Hematopoietic multipotent progenitor cell treated with erythropoietin and hydrocortisone succinate and interleukin-3 and kit ligand, for 17 days (in vitro differentiated cells): ENCODE measurements around the gene INCA1.

Experiments
- DNase-seq: peaks from one replicate; pipeline ENCODE4 v3.0.0-alpha.2; 2015; ENCODE audit warnings: low spot score

The INCA1 gene

GRCh38 chr17:4948166-4948930 lies 49.0 kb downstream of the INCA1 start, which contains the start of gene PFN1:
Gene PFN1, minus strand, starts transcription at chr17:4948530. Its CDS starts 136 bp downstream, at chr17:4948394.
- peak; percentile 78 for DNase-seq

DNA sequence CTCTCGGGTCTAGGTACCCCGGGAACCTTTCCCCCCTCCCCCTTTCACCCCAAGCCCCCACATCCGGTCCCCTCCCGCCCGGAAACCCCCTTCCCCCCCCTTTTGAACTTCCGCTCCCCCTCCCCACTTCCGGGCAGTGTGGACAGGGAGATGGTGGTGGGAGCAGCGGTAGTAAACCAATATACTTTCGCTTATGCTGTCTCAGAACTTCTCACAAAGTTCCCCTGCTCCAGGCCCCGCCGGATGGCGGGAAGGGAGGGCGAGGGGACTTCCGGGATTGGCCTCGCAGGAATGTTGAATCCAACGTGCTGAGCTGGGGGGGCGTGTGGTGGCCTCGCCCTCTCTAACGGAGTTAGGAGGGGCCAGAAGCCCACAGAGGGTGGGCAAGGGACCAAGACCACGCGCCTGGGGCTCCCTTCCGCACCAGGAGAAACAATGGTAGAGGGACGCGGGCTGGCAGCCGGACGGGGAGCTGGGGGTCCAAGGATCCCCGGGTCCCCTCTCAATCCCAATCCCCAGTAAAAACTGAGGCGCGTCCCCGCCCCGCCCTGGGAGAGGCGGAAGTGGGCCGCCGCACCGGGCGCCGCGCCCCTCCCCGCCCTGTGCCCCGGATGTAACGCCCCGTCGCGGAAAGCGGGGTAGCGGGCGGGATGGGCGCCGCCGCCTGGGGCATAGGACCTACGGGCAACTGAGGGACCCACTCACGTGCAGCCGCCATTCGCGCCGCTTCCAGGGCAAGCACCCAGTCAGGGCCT lies 49.7 kb downstream of the INCA1 start:
- DNase-seq: peak; percentile 63

- DNase-seq: no peak
Observed at GRCh38 chr17:4947010-4947410, 50.3 kb downstream of the INCA1 start.

GRCh38 chr17:4946312-4946976 lies 50.9 kb downstream of the INCA1 start:
- no peak for DNase-seq

DNA sequence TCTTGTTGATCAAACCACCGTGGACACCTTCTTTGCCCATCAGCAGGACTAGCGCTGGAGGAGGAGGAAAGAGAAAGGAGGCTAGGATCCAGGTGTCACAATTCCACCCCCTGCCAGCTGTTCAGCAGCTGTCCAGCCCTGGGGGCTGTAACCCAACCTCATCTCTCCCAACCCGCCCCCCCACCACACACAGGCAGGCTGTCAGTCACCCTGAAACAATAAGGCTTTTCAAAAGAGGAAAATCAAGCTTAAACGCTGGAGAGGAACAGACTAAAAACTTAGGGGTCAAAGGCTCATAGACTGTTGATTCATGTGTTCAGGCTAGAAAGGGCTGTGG lies 51.4 kb downstream of the INCA1 start:
- DNase-seq: no peak

GRCh38 chr17:4945176-4945943 lies 52.0 kb downstream of the INCA1 start:
- DNase-seq: peak; percentile 92

DNA sequence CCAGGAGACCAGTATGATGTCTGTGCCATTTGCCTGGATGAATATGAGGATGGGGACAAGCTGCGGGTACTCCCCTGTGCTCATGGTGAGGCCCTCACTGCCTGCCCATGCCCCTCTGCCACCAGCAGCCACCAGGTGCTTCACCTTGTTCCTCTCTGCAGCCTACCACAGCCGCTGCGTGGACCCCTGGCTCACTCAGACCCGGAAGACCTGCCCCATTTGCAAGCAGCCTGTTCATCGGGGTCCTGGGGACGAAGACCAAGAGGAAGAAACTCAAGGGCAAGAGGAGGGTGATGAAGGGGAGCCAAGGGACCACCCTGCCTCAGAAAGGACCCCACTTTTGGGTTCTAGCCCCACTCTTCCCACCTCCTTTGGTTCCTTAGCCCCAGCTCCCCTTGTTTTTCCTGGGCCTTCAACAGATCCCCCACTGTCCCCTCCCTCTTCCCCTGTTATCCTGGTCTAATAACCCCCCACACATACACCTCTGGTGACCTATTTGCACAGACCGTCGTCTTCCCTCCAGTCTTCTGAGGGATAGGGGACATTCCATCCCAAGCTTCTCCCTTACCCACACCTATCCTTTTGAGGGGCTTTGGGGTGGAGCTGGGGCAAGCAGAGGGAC lies 52.7 kb downstream of the INCA1 start:
- DNase-seq: no peak

DNA sequence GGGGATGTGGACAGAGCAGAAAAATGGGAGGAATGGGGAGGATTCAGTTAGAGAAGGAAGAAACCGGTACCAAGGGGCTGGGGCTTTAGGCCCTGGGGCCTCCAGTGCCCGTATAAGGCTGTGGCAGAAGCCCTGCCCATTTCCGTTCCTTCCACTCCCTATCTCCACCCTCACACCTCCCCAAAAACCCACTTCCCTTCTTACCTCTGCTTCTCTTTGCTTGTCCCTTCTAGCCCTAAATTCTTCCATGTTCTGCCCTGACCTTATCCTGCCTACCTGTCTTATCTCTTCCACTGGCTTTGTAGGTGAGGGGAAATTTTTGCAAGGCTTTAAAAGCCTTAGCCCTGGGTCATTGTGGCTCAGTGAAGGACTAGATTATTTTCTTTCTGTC lies 53.2 kb downstream of the INCA1 start:
- peak; percentile 34 for DNase-seq

DNA sequence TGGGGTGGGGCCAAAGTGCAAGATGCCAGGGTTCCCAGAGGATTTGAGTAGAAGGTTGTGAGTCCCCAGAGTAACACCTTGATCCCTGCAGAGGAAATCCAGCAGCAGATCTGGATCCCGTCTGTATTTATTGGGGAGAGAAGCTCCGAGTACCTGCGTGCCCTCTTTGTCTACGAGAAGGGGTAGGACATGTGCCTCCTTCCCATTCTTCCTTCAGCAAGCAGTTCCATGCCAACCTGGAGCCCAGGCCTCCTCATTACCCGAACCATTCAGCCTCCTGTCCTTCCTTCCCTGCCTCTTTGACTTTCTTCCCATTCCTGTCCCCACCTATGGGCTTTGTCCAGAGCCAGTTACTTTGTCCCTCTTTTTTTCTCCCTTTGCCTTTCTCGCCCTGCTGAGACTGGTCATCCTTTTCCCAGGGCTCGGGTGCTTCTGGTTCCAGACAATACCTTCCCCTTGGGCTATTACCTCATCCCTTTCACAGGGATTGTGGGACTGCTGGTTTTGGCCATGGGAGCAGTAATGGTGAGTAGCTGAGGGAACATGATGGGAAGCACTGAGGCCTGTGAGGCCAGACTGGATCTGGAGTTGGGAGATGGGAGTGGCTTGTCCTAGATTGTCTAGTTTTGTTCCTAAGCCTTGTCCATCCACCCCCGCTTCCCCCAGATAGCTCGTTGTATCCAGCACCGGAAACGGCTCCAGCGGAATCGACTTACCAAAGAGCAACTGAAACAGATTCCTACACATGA lies 54.4 kb downstream of the INCA1 start:
- DNase-seq: no peak

GRCh38 chr17:4941319-4941610 lies 56.1 kb downstream of the INCA1 start:
- DNase-seq: peak; percentile 34

GRCh38 chr17:4940555-4941318 lies 56.6 kb downstream of the INCA1 start:
- no peak for DNase-seq

GRCh38 chr17:4939796-4940554 lies 57.3 kb downstream of the INCA1 start, which contains the start of the genes RNF167 and SLC25A11:
Gene RNF167, plus strand, starts transcription at chr17:4940268. Its CDS starts 642 bp downstream, at chr17:4940910.
Gene SLC25A11, minus strand, starts transcription at chr17:4940046. Its CDS starts 136 bp downstream, at chr17:4939910.
- peak; percentile 99 for DNase-seq

- no peak for DNase-seq
Observed at GRCh38 chr17:4939546-4939795, 57.9 kb downstream of the INCA1 start.

DNA sequence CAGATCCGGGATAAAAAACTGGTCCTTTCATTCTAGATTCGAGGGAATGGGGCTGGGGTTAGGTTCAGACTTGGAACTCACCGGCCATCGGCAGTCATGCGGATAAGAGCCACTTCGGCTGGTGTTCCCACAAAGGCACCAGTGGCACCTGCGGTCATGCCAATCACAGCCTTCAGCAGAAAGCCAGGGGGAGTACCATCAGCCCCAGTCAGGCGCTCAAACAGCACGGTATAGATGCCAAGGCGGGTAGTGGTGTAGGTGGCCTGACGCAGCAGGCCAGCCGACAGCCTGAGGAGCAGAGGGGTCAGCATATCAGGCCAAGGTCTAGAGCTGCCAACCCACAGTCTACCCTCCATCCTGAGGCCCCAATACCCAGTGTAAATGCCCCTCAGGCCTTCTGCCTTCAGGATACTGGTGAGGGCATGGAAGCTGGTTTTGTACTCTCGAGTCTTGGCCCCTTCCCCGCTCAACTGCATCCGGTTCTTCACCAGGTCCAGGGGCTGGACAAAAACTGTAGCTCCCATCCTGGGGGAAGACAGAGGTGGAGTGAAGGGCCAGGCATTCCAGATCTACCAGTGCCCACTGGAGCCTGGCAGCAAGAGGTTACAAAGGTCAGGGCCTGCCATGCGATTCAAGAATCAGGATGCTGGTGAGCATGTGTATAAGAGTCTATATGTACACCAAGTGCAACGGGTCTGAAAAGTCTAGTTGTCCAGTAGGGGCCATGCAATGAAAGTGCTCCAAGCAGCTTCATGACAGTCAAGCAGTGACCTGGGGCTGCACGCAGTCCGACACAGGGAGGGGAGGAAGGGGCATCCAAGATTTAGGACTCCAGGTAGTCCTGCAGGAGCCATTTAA lies 58.4 kb downstream of the INCA1 start:
- peak; percentile 21 for DNase-seq
